Myometrial cell (primary cell): ENCODE measurements around the gene PRXL2A. TPM values are rescaled to one million over a fixed set of nuclear protein-coding genes. Genes with fewer than 3 reads are reported as not detected.

Experiments used
- total RNA-seq: library from RNA; depleted of rRNA; stranded (reverse); fragments of >200 nt; gene quantifications from 2 replicates; pipeline ENCODE4 v1.2.3, GENCODE V29; 2015

PRXL2A gene
- total RNA-seq = 13.0 and 17.0 TPM in 2 replicates

DNA sequence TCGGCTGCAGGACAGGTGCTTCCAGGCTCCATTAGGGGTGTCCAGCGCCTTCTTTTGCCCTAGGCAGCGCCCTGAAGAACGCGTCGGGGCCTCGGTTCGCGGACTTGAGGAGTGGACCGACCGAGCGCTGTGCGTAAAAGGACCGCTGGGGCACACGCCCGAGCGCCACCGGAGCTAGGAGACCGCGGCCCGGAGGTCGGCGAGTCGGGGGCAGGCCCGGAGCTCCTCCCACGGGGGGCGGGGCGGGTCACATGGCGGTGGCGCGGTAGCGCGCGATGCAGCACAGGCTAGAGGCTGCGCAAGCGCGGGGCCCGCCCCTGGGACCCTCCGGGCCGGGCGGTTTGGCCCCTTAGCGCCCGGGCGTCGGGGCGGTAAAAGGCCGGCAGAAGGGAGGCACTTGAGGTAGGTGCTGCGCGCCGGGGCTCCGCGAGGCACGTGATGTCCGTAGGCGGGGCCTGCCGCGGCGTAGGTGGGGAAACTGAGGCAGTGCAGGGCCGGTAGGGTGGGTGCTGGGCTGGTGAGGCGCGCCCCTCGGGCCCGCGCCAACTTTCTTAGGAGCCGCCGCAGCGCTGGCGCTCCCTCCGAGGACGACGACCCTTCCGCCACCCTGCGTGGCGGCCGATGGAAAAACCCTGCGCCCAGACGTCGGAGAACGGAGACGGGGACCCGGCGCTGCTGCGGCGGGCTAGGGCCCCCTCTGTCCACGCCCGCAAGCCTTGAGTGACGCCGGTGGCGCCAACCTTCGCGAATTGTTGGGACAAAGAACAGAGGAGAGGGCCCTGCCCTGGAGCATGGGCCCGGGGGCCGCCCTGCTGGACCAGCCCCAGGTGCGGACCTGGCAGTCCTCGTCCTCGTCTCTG, at the start of gene PRXL2A:
PRXL2A (plus strand) TSS at position 310 of the 860 bp plus-strand sequence. CDS start 11,917 bp downstream, outside the sequence.

GRCh38 chr10:80453842-80454512, 45.6 kb downstream of the PRXL2A start, which contains the start of gene TSPAN14:
Gene TSPAN14, plus strand, starts transcription at chr10:80454310. Its CDS starts 34,924 bp downstream, at chr10:80489234.

Other genes starting within 250 kb of the PRXL2A start
- 201 and 205 TPM in 2 replicates for gene ANXA11, start 203.0 kb upstream of the PRXL2A start, total RNA-seq
- not detected in 2 replicates for gene MAT1A, start 118.9 kb upstream of the PRXL2A start, total RNA-seq
- not detected in 2 replicates for gene DYDC1, start 51.8 kb upstream of the PRXL2A start, total RNA-seq
- gene DYDC2, start 51.8 kb upstream of the PRXL2A start, total RNA-seq = not detected in 2 replicates
- 51.6 and 71.1 TPM in 2 replicates for gene TSPAN14, start 45.8 kb downstream of the PRXL2A start, total RNA-seq
- gene SH2D4B, start 129.4 kb downstream of the PRXL2A start, total RNA-seq = not detected in 2 replicates